ENCODE results near the gene OSTF1. TPM values are rescaled to one million over a fixed set of nuclear protein-coding genes. Genes with fewer than 3 reads are reported as not detected.

OSTF1 gene
- total RNA-seq, 4 donors from 2014 or later = 22.9 to 29.3 (median 26.9) TPM

DNA sequence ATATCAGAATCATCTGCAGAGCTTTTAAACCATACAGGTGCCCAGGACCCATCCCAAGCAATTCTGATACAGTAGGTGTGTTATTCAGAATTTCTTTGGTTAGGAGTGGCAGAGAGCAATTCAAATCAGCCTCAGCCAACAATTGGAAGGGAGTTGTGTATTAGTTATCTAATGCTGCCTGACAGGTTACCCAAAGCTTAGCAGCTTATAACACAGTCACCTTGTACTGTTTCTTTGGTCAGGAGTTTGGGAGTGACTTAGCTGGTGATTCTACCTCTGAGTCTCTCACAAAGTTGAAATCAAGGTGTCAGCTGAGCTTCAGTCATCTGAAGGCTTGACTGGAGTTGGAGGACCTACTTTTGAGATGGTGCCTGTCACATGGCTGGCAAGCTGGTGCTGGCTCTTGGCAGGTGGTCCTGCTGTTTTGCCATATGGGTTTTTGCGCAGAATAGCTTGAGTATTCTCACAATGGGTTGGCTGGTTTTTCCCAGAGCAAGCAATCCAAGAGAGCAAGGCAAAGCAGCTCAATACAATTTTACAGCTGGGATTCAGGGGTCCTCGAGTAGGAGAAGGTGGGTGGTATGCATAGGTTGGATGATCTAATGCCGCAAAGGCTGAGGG, 41.5 kb upstream of the OSTF1 start:
- 94% methylated on average over 3 of the region's 3 CpGs for WGBS
- DNase-seq (ENCODE audit: extremely low spot score) = no peak
- Histone ChIP-seq H3K27ac (replicated peaks in 1 of 4) (no peak overlapping the region), H3K4me3 (no peak overlapping the region), H3K36me3 (no peaks in the 10 kb centered on the region), H3K4me1 (no peaks in the 10 kb centered on the region), H3K9me3 (no peaks in the 10 kb centered on the region), H3K27me3 (no peaks in the 10 kb centered on the region)
- intact Hi-C loops (cut with DNase I) = no loop called here
- TF ChIP-seq POLR2AphosphoS5 (IDR thresholded peaks at IDR 0.05) = no peak
- TF ChIP-seq, protein P1, sequence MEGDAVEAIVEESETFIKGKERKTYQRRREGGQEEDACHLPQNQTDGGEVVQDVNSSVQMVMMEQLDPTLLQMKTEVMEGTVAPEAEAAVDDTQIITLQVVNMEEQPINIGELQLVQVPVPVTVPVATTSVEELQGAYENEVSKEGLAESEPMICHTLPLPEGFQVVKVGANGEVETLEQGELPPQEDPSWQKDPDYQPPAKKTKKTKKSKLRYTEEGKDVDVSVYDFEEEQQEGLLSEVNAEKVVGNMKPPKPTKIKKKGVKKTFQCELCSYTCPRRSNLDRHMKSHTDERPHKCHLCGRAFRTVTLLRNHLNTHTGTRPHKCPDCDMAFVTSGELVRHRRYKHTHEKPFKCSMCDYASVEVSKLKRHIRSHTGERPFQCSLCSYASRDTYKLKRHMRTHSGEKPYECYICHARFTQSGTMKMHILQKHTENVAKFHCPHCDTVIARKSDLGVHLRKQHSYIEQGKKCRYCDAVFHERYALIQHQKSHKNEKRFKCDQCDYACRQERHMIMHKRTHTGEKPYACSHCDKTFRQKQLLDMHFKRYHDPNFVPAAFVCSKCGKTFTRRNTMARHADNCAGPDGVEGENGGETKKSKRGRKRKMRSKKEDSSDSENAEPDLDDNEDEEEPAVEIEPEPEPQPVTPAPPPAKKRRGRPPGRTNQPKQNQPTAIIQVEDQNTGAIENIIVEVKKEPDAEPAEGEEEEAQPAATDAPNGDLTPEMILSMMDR (IDR thresholded peaks at IDR 0.05) = no peak

DNA sequence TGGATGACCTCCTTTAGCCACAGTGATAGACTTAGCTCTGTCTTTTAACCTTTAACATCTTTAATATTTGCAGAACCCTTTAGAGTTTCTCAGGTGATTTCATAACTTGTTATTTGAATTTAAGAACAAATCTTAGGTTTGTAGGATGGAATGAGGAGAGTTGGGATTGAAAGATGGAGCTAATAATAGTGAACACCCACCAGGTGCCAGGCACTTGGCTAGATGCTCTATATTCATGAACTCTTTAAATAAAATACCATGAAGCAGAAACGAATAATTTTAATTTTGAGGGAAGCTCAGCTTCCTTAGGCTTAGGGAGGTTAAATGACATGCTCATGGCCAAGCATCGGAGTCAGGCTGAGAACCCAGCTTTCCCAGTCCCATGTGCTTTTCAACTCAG, 40.8 kb upstream of the OSTF1 start:
- Histone ChIP-seq H3K9me3 (no peaks in the 10 kb centered on the region), H3K4me1 (no peaks in the 10 kb centered on the region), H3K27me3 (no peaks in the 10 kb centered on the region), H3K27ac (replicated peaks in 1 of 4) (no peak overlapping the region), H3K4me3 (no peak overlapping the region), H3K36me3 (no peaks in the 10 kb centered on the region)
- DNase-seq (ENCODE audit: extremely low spot score) = no peak
- TF ChIP-seq POLR2AphosphoS5 (IDR thresholded peaks at IDR 0.05) = no peak
- TF ChIP-seq EP300 (IDR thresholded peaks at IDR 0.05) = no peak
- TF ChIP-seq POLR2A (IDR thresholded peaks at IDR 0.05; ENCODE audit: low read depth) = no peak
- TF ChIP-seq, protein P1 (IDR thresholded peaks at IDR 0.05) = no peak
- intact Hi-C loops (cut with DNase I) = no loop called here
- WGBS = 50% methylated on average over 2 of the region's 2 CpGs

DNA sequence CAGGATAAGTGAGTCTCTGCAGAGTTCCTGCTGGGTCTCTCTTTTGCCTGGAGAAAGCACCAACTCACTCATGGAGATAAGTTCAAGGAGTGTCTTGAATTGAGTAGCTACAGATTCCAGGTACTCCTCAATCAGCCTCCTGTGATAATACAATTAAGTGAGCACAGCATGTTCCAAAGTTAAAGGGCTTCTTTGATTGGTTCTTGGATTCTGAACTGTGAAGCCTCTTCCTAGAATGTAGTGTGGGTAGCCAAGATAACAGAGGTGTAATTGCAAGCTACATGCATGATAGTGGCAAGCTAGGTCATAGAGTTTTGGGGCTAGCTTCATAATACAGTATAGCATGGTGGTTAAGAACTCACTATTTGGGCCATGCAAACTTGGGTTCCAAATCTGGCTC, 37.0 kb upstream of the OSTF1 start:
- no peak for DNase-seq (ENCODE audit: extremely low spot score)
- Histone ChIP-seq H3K4me3 (no peak overlapping the region), H3K36me3 (no peaks in the 10 kb centered on the region), H3K9me3 (no peaks in the 10 kb centered on the region), H3K27ac (replicated peaks in 1 of 4) (no peak overlapping the region), H3K4me1 (no peaks in the 10 kb centered on the region), H3K27me3 (no peaks in the 10 kb centered on the region)
- intact Hi-C loops (cut with DNase I) = no loop called here
- TF ChIP-seq, protein P1 (IDR thresholded peaks at IDR 0.05) = no peak
- TF ChIP-seq EP300 (IDR thresholded peaks at IDR 0.05) = no peak
- TF ChIP-seq POLR2AphosphoS5 (IDR thresholded peaks at IDR 0.05) = no peak
- no peak for TF ChIP-seq POLR2A (IDR thresholded peaks at IDR 0.05; ENCODE audit: low read depth)

DNA sequence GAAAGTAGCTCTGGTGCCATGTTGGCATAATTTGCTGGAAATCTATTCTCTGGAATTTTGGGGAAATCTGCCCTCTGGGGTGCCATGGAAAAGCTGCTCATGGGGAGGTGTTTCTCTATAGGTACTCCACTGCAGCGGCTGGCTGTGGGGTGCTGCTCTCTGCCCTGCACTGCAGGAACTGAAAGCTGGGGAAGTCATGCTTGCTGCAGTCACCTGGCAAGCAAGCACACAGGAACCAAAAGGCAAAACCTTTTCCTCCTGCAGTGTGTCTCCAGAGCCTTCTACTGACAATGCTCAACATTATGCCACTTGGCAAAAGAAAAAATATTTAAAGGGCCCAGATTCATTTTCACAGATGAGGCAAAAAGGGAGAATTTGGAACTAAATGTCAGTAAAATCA, 34.4 kb upstream of the OSTF1 start:
- no peaks in the 10 kb centered on the region for H3K4me1 ChIP-seq
- TF ChIP-seq, protein P1 (IDR thresholded peaks at IDR 0.05) = no peak
- TF ChIP-seq POLR2AphosphoS5 (IDR thresholded peaks at IDR 0.05) (no peak), POLR2A (IDR thresholded peaks at IDR 0.05; ENCODE audit: low read depth) (no peak), EP300 (IDR thresholded peaks at IDR 0.05) (no peak)
- no peak overlapping the region for H3K27ac ChIP-seq (replicated peaks in 1 of 4)
- intact Hi-C loops (cut with DNase I) = no loop called here
- DNase-seq (ENCODE audit: extremely low spot score) = no peak
- H3K4me3 ChIP-seq = no peak overlapping the region
- no peaks in the 10 kb centered on the region for H3K9me3 ChIP-seq
- 100% methylated on average over 1 of the region's 1 CpG for WGBS
- no peaks in the 10 kb centered on the region for H3K36me3 ChIP-seq
- no peaks in the 10 kb centered on the region for H3K27me3 ChIP-seq

DNA sequence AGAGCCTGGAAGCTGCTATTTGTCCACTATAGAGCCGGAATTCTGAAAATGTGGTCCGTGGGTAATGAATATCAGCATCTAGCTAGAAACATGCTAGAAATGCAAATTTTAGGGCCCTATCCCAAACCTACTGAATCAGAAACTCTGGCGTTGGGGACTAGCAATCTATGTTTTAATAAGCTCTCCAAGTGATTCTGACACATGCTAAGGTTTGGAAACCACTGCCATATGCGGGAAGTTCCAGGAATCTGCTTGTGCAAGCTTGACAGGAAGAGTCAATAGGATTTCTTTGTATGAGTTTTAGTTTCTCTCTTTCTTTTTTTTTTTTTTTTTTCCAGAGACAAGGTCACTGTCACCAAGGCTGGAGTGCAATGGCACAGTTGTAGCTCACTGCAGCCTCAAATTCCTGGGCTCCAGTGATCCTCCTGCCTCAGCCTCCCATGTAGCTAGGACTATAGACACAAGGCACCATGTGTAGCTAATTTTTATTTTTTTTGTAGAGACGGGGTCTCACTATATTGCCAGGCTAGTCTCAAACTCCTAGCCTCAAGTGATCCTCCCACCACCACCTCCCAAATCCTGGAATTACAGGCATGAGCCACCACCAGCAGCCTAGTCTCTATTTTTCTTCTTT, 33.8 kb upstream of the OSTF1 start:
- Histone ChIP-seq H3K27me3 (no peaks in the 10 kb centered on the region), H3K9me3 (no peaks in the 10 kb centered on the region), H3K4me1 (no peaks in the 10 kb centered on the region), H3K36me3 (no peaks in the 10 kb centered on the region), H3K27ac (replicated peaks in 1 of 4) (no peak overlapping the region), H3K4me3 (no peak overlapping the region)
- intact Hi-C loops (cut with DNase I) = no loop called here
- DNase-seq (ENCODE audit: extremely low spot score) = no peak
- TF ChIP-seq, protein P1 (IDR thresholded peaks at IDR 0.05) = no peak
- TF ChIP-seq POLR2AphosphoS5 (IDR thresholded peaks at IDR 0.05) (no peak), EP300 (IDR thresholded peaks at IDR 0.05) (no peak), POLR2A (IDR thresholded peaks at IDR 0.05; ENCODE audit: low read depth) (no peak)
- 75% methylated on average over 5 of the region's 5 CpGs for WGBS

Data from esophagus muscularis mucosa (tissue), 4 donors.